GM19099 (cell line): ENCODE measurements around the gene HEXIM1.

Experiments
- POLR2A ChIP-seq: IDR thresholded peaks from 3 replicates; pipeline ENCODE4 v1.6.1; 2011; ENCODE audit warnings: low read depth; ENCODE audit not compliant: insufficient read length; ENCODE audit errors: extremely low read depth

Gene HEXIM1

DNA sequence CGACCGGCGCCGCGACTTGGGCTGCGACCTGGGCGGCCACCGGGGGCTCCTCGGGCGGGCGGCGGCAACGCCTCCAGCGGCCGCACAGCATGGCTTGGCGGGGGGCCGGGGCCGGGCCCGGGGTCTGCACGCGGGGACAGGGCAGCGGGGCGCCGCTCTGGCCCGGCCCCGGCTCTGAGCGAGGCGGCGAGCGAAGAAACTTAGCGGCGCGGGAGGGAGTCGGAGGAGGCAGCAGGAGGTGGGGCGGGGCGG is 16.0 kb upstream of the HEXIM1 start, which contains the start of gene PLCD3:
PLCD3 (minus strand) TSS at position 196 of the 252 bp plus-strand sequence; CDS start at position 91, 105 bp downstream.
- TF ChIP-seq POLR2A, result no peak

GRCh38 chr17:45132572-45133463 is 15.5 kb upstream of the HEXIM1 start:
- TF ChIP-seq POLR2A, result peak; percentile 32

DNA sequence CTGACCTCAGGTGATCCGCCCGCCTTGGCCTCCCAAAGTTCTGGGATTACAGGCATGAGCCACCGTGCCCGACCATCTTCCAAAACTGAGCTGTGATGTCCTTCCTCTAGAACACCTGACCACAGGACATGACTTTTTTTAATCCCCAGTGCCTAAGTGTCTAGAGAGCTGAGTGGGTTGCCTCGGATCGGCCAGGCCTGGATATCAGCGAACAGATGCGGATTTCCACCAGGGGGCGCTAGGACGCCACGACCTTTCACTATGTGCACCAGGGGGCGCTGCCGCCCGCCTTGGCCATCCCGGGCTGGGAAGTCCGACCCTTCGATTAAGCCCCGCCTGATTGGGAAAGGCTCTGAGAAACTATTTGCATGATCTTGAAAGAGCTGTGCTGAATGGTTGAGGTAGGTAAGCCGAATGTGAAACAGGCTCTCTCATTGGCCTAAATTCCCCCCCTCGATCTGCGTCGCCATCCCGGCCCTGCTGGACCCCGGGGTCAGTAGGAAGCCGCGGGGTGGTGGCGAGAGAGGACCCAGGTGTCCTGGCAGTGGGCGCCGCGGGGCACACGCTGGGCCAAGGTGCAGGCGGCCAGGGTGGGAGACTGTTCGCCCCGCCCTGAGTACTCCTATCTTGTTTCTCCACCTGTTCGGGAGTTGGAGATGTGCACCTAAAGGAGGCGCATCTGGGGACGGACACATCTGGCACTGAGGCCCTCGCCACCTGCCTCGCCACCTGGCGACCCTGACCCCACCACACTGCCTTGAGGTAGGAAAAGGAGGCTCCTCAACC is 12.9 kb upstream of the HEXIM1 start, which contains the start of gene ACBD4:
ACBD4 (plus strand) TSS at position 496 of the 786 bp plus-strand sequence. CDS start 458 bp downstream, outside the sequence.
- peak; percentile 82 for TF ChIP-seq POLR2A

DNA sequence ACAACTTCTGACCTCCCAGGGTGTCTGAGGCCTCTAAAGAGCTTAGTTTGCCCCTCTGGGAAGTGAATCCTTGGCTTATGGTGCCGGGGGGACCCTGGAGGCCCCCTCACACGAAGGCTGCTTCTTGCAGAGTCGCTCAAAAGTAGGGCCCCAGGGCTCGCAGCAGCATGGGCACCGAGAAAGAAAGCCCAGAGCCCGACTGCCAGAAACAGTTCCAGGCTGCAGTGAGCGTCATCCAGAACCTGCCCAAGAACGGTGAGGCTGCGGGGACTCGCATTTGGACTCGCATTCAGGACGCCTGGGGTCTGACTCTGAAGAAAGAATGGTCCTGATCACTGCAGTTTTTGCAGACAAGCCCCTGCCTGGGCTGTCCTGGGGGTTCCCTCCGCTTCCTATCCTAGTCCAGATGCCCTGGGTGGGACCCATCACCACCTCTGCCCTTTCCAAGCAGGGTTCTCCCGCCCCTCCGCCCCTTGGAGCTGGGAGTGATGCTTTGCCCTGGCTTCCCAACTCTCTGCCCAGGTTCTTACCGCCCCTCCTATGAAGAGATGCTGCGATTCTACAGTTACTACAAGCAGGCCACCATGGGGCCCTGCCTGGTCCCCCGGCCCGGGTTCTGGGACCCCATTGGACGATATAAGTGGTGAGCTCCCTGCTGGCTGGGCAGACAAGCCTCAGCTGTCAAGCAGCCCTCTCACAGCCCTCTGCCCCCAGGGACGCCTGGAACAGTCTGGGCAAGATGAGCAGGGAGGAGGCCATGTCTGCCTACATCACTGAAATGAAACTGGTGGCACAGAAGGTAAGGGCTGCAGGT is 12.1 kb upstream of the HEXIM1 start:
- no peak for TF ChIP-seq POLR2A

DNA sequence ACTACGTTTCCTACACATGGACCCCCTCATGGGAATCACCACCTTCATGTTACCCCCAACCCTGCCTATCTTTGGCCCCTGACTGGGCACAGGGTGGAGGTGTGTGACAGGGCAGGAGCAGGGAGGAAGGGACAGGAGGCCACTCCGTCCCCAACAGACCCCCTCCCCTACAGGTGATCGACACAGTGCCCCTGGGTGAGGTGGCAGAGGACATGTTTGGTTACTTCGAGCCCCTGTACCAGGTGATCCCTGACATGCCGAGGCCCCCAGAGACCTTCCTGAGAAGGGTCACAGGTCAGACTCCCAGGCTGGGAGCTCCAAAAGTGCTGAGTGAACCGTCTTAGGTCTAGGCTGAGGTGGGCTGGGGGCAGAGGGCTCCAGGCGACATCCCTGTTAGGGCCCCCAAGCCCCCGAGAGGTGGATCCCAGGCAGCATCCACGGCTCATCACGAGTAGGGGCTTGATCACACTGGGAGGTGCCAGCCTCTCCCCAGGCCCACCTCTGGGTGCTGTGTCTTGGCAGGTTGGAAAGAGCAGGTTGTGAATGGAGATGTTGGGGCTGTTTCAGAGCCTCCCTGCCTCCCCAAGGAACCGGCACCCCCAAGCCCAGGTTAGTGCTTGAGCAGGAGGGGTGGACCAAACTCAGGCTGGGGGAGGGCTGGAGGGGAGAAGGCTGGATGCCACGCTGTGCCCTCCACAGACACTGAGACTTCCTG is 11.3 kb upstream of the HEXIM1 start:
- TF ChIP-seq POLR2A, result no peak

DNA sequence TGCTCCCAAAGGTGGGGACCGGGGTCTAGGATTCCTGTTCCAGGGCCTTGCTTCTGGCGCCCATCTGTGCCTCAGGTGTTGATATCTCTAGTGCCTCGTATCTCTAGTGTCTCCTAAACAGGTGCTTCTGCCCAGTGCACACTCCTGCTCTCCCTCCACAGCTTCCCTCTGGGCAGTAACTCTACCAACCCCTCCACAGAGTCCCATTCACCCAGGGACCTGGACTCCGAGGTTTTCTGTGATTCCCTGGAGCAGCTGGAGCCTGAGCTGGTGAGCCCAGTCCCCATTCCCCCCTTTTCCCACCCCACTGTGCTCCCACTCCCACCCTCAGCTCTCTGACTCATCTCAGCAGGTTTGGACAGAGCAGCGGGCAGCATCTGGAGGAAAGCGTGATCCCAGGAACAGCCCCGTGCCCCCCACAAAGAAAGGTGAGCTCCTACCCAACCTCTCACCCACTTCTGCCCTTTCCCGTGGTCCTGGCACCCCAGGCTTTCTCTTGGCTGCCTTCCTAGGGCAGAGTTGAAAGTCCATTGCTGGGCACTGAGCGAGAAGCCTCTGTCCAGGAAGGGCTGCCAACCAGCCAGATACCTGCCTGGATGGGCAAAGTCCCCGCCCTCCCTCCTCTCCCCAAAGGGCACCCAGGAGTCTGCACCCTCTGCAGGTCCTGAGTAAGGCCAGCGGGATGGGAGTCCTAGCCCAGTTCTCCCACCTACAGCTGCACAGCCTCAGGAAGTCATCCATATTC is 10.5 kb upstream of the HEXIM1 start:
- no peak for TF ChIP-seq POLR2A

DNA sequence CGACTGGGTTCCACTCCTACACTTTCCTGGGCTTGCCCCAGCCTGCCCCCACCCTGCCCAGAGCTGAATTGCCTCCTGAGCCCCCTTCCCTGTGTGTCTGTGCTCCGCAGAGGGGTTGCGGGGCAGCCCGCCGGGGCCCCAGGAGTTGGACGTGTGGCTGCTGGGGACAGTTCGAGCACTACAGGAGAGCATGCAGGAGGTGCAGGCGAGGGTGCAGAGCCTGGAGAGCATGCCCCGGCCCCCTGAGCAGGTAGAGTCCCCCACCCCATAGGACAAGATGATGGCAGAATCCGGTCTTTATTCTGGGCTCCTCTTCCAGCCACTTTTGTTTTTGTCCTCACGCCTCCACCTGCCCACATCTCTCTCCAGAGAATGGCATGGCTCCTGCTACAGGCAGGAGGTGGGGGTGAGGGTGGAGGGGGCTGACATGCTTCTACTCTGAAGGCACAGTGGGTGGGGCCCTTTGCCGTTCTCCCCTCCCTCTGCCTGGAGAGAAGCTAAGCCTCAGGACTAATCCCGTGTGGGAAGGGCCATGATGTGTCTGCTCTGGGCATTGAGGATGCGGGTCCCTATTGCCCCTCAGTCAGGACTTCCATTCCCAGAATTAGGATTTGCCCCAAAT is 9.3 kb upstream of the HEXIM1 start:
- TF ChIP-seq POLR2A, result no peak

DNA sequence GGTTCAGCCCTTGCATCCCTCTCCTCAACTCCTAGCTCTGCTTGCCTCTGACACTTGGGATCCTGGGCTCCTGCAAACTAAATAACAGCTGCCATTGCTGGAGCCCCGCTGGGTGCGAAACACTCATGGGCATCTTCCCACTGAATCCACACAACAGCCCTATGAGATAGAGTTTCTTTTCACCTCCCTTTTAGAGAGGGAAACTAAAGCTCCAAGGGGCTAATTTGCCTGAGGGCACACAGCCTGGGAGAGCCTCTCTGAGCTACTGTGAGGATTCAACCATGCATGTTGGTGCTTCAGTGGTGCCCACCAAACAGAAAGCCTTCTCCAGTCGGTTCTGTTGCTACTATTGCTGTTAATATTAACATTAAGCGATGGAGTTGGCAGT is 8.7 kb upstream of the HEXIM1 start:
- no peak for TF ChIP-seq POLR2A

- TF ChIP-seq POLR2A, result no peak
These were observed 5.1 kb upstream of the HEXIM1 start for GRCh38 chr17:45143094-45143670.

- TF ChIP-seq POLR2A, result no peak
These were observed 4.5 kb upstream of the HEXIM1 start for GRCh38 chr17:45143767-45144198.

DNA sequence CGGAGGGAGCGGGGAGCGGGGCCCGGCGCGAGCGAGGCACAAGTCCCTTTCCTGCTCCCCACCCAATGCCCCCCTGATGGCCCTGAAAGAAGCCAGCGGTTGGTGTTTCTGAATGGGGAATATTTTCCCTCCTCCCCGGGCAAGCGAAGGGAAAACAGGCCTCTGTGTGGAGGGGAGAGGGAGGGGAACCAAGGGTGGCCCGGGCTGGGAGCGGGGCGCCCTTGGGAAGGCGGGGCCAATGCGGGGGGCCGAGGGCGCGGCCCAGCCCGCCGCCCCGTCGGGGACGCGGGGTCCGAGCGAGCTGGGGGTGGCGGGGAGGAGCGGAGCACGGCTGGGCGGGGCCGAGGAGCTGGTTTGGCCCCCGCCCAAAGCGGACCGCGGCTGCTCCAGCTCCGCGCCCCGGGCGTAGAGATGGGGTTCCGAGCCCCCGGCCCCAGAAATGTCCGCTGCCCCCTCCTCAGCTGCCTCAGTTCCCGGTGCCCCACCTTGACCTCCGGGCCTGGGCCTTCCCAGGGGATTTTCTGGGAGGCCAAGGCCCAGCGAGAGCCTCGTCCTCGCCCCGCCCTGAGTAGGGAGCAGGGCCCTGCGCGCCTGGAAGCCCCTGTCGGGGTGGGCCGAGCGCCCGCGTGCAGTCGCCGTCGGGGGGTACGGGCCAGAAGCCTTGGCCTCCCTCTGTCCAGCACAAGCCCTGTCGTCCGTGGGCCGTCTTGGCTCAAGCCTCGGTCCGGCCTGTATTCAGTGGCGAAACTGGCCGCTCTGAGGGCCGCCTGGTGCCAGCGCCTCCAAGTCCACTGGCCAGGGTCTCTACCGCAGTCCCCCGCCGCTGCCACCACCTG is 3.9 kb upstream of the HEXIM1 start:
- TF ChIP-seq POLR2A, result peak; percentile 54

DNA sequence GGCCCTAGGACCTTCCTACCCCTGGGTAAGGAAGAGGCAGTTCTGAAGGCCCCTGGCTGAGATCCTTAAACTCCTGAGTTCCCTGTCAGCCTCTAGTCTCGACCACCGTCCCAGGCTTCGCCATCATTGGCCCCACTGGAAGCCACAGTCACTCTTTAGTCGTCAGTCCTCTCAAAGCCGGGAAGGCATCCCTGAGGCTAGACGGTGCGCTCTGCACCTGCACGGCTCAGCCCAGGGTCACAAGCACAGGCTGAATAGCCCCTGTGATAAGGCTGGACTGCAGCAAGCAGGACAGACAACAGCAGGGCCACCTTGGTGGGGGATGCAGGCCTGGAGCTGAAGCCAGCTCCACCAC is 3.3 kb upstream of the HEXIM1 start:
- no peak for TF ChIP-seq POLR2A

- TF ChIP-seq POLR2A, result no peak
These were observed 2.1 kb upstream of the HEXIM1 start for GRCh38 chr17:45146166-45146565.

DNA sequence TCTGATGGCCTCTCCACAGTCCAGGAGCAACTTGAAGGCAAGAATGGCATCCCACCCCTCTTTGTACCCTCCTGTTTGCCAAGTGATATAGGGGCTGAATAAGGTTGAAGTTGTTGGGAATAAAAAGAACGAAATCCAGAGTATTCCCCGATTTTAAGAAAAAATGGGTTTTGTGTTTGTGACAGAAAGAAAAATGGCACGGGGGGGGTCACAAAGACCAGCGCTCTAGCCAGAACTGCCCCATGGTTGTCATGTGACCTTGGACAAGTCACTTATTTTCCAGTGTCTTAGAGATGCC is 1.7 kb upstream of the HEXIM1 start:
- TF ChIP-seq POLR2A, result no peak
